Vagina (tissue), 2 donors: Measurements from ENCODE around the gene TMEM129.

Experiments
- CTCF ChIP-seq, 3 experiments: fragments of 450-650 bp in 2 of 3; fragments of 200-600 bp in 1 of 3; sonication (generic) in 1 of 3; IDR thresholded peaks; one replicate each; pipeline ENCODE4 v1.5.1; 2017 to 2019; ENCODE audit warnings: antibody characterized with exemption in 3 of 3, mild to moderate bottlenecking in 2 of 3, moderate library complexity in 2 of 3
- POLR2A ChIP-seq, 2 donors: fragments of 450-650 bp; IDR thresholded peaks; one replicate each; pipeline ENCODE4 v1.6.1; 2017; ENCODE audit warnings: antibody characterized with exemption in 2 of 2, mild to moderate bottlenecking in 2 of 2, moderate library complexity in 2 of 2

GRCh38 chr4:1678244-1678643, 42.9 kb downstream of the TMEM129 start:
- TF ChIP-seq CTCF (IDR thresholded peaks at IDR 0.05) (no peak), POLR2A (IDR thresholded peaks at IDR 0.05) (no peak)
